WTC11 (cell line): ENCODE data around the gene CCDC24.

Source experiments
- CTCF ChIP-seq: fragments of 200-600 bp; IDR thresholded peaks from 2 replicates; pipeline ENCODE4 v1.8.0; 2022; ENCODE audit warnings: antibody characterized with exemption
- ELF4 ChIP-seq: sonication (generic); formaldehyde crosslinking; IDR thresholded peaks from 2 replicates; pipeline ENCODE4 v1.8.1; 2022; ENCODE audit warnings: low read depth, mild to moderate bottlenecking, moderate library complexity, missing genetic modification reagents
- FOXJ3 ChIP-seq: sonication (generic); formaldehyde crosslinking; IDR thresholded peaks from 2 replicates; pipeline ENCODE4 v1.9.0; 2021; ENCODE audit warnings: missing genetic modification reagents, mild to moderate bottlenecking, borderline replicate concordance
- NFYB ChIP-seq: sonication (generic); formaldehyde crosslinking; conservative IDR thresholded peaks from 2 replicates; pipeline ENCODE4 v1.8.0; 2022; ENCODE audit warnings: low read depth, missing genetic modification reagents
- PRDM15 ChIP-seq: sonication (generic); formaldehyde crosslinking; IDR thresholded peaks from 2 replicates; pipeline ENCODE4 v1.8.0; 2022; ENCODE audit warnings: missing genetic modification reagents
- STAT6 ChIP-seq: sonication (generic); formaldehyde crosslinking; conservative IDR thresholded peaks from 2 replicates; pipeline ENCODE4 v1.8.1; 2023; ENCODE audit warnings: mild to moderate bottlenecking, low read depth, missing genetic modification reagents, moderate library complexity
- TEAD4 ChIP-seq: sonication (generic); formaldehyde crosslinking; IDR thresholded peaks from 2 replicates; pipeline ENCODE4 v1.8.0; 2022; ENCODE audit warnings: mild to moderate bottlenecking, missing genetic modification reagents
- ZNF317 ChIP-seq: sonication (generic); formaldehyde crosslinking; IDR thresholded peaks from 2 replicates; pipeline ENCODE4 v1.8.1; 2023; ENCODE audit warnings: low read depth, mild to moderate bottlenecking, moderate library complexity, missing genetic modification reagents, borderline replicate concordance
- ZNF416 ChIP-seq: fragments of 250-450 bp; sonication (Bioruptor Pico); IDR thresholded peaks from 2 replicates; pipeline ENCODE4 v1.9.0; 2021; ENCODE audit warnings: mild to moderate bottlenecking, inconsistent platforms

GRCh38 chr1:44013949-44014348, 22.6 kb downstream of the CCDC24 start:
- TF ChIP-seq CTCF (no peak), NFYB (CRISPR knock-in tag) (no peak), ELF4 (CRISPR knock-in tag) (no peak), ZNF416 (no peak), ZNF317 (no peak), STAT6 (CRISPR knock-in tag) (no peak), FOXJ3 (no peak), TEAD4 (CRISPR knock-in tag) (no peak), PRDM15 (no peak)
